Fibroblast of skin of right quadriceps (primary cell): ENCODE measurements around the gene LYRM2.
A peak's percentile ranks its signal among the peaks of the same experiment; 100 is the strongest.

ENCODE experiments used
- DNase-seq: peaks from one replicate; pipeline ENCODE4 v3.0.0-alpha.2; 2013

Gene LYRM2

GRCh38 chr6:89553431-89553830, 85.1 kb downstream of the LYRM2 start:
- DNase-seq: no peak

DNA sequence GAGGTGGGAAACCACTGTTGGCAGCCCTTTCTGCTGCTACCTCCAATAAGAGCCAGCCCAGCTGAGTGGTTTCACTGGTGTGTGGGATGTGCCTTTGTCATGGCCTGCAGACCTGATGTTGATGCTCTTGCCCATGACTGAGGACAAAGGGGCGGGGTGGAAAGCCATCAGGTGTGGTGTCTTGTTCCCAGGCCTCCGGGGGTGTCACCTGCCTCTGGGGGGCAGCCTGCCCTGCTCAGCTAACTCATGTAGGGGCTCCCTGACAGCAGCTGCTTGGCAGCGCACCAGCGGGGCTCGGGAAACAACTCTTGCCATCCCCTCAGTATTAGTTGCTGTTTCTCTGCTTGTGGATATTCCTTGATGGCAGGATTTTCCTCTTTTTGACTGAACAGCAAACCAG, 91.3 kb downstream of the LYRM2 start:
- DNase-seq: no peak

- no peak for DNase-seq
Observed at GRCh38 chr6:89542866-89543265, 95.7 kb downstream of the LYRM2 start.

DNA sequence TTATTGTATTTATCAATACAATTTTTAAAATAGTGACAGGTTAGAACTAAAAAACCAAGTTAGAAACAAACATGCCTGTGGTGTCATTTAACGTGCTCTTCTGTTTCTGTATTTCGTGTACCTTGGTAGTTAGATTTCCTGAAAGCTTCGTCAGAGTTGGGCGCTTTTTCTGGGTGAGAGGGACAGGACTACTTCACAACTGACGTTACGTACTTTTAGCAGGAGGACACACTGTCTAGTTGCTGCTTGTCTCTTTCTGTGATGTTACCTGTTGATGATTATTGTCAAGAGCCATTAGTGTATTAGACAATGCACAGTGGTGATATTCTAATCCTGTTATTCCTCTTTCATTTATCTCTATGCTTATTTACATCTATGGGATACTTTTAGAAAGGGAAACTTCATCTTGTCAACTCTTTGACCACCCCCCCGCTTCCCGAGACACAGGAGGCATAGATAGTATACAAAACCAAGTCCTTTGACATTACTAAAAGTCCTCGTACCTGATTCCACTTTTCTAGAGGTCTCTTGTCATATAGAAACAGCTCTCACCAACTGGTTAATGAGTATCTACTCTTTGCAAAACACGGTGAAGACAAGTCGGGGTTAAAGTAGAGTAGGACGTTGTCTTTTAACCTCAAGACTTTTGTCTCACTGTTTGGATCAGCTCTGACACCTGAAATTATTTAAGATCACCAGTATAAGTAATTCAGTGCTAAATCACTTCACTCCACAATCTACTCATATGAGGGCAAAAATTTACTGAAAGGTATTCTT, 96.3 kb downstream of the LYRM2 start:
- no peak for DNase-seq

- DNase-seq: no peak
Observed at GRCh38 chr6:89539779-89540178, 98.8 kb downstream of the LYRM2 start.

- peak; percentile 8 for DNase-seq
Observed at GRCh38 chr6:89536231-89536630, 102.3 kb downstream of the LYRM2 start.

GRCh38 chr6:89530982-89531381, 107.6 kb downstream of the LYRM2 start:
- no peak for DNase-seq

GRCh38 chr6:89528866-89529265, 109.7 kb downstream of the LYRM2 start:
- DNase-seq: no peak

GRCh38 chr6:89527634-89528033, 110.9 kb downstream of the LYRM2 start:
- no peak for DNase-seq

DNA sequence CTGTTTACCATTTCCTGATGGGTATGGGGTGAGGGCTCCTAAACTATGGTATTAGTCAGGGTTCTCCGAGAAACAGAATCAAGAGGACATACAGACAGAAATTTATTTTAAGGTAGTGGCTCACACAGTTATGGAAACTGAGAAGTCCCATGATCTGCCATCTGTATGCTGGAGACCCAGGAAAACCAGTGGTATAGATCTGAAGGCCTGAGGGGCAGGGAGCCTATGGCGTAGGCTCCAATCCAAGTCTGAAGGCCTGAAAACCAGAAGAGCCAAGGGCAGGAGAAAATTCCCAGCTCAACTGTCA, 112.0 kb downstream of the LYRM2 start:
- no peak for DNase-seq

- DNase-seq: no peak
Observed at GRCh38 chr6:89525786-89526562, 112.6 kb downstream of the LYRM2 start.

GRCh38 chr6:89522778-89523177, 115.8 kb downstream of the LYRM2 start:
- DNase-seq: no peak

DNA sequence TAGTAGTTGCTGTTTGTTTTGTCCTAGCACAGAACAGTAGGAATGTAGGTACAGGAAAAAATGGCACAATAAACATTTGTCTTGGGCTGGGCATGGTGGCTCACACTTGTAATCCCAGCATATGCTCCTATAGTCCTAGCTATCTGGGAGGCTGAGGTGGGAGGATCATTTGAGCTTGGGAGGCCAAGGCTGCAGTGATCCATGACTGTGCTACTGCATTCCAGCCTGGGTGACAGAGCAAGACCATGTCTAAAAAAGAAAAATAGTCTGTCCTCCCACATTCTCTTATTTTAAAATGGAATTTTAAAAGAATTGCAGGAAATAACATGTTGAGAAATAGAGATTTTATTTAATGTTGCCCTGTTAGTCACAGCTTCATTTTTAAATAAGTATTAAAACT, 117.8 kb downstream of the LYRM2 start:
- no peak for DNase-seq

- DNase-seq: no peak
Observed at GRCh38 chr6:89518352-89519055, 120.0 kb downstream of the LYRM2 start.
